Hepatocyte (in vitro differentiated cells): ENCODE results near the gene THOP1. TPM values are rescaled to one million over a fixed set of nuclear protein-coding genes. Genes with fewer than 3 reads are reported as not detected.

Experiments used
- DNase-seq: peaks from one replicate; pipeline ENCODE4 v3.0.0-alpha.2; 2016; ENCODE audit warnings: low spot score
- H2AFZ ChIP-seq: fragments of 200-600 bp; sonication (generic); 2 replicates; pipeline ENCODE4 v1.6.0; 2016; ENCODE audit warnings: antibody characterized with exemption, mild to moderate bottlenecking
- H3K27ac ChIP-seq: fragments of 200-600 bp; sonication (generic); 2 replicates; pipeline ENCODE4 v1.5.1; 2016; ENCODE audit warnings: mild to moderate bottlenecking
- H3K27me3 ChIP-seq: fragments of 200-600 bp; sonication (generic); 2 replicates; pipeline ENCODE4 v1.6.1; 2016
- H3K36me3 ChIP-seq: fragments of 200-600 bp; sonication (generic); replicated peaks from 2 replicates; pipeline ENCODE4 v1.5.1; 2016; ENCODE audit warnings: low read depth; ENCODE audit not compliant: insufficient read depth
- H3K4me1 ChIP-seq: fragments of 200-600 bp; sonication (generic); 2 replicates; pipeline ENCODE4 v1.5.1; 2016; ENCODE audit warnings: mild to moderate bottlenecking, moderate library complexity; ENCODE audit not compliant: insufficient read depth
- H3K4me2 ChIP-seq: fragments of 200-600 bp; sonication (generic); 2 replicates; pipeline ENCODE4 v1.6.0; 2016
- H3K4me3 ChIP-seq: fragments of 200-600 bp; sonication (generic); 2 replicates; pipeline ENCODE4 v1.5.1; 2016; ENCODE audit warnings: mild to moderate bottlenecking
- H3K79me2 ChIP-seq: fragments of 200-600 bp; sonication (generic); 2 replicates; pipeline ENCODE4 v1.6.0; 2017; ENCODE audit warnings: mild to moderate bottlenecking
- H3K9me2 ChIP-seq: fragments of 200-600 bp; sonication (generic); replicated peaks from 2 replicates; pipeline ENCODE4 v1.6.0; 2017; ENCODE audit warnings: mild to moderate bottlenecking; ENCODE audit not compliant: insufficient read depth
- H3K9me3 ChIP-seq: fragments of 200-600 bp; sonication (generic); 2 replicates; pipeline ENCODE4 v1.5.1; 2016; ENCODE audit warnings: low read depth, mild to moderate bottlenecking
- H4K20me1 ChIP-seq: fragments of 200-600 bp; sonication (generic); 2 replicates; pipeline ENCODE4 v1.6.0; 2016; ENCODE audit warnings: mild to moderate bottlenecking; ENCODE audit not compliant: insufficient read depth, poor library complexity, severe bottlenecking
- EZH2 ChIP-seq: fragments of 200-600 bp; sonication (generic); IDR thresholded peaks from 2 replicates; pipeline ENCODE4 v1.6.1; 2016; ENCODE audit warnings: antibody characterized with exemption, mild to moderate bottlenecking, borderline replicate concordance
- EZH2phosphoT487 ChIP-seq: fragments of 200-600 bp; sonication (generic); IDR thresholded peaks from one replicate; pipeline ENCODE4 v1.6.1; 2018; ENCODE audit warnings: antibody characterized with exemption, mild to moderate bottlenecking, low read depth, moderate library complexity; ENCODE audit not compliant: unreplicated experiment, severe bottlenecking
- WGBS: methylation state at CpG from one replicate; pipeline ENCODE4 v1.1.6; 2016; ENCODE audit warnings: low lambda C conversion rate; ENCODE audit errors: missing lambda C conversion rate; 5-methylcytosine and 5-hydroxymethylcytosine counted together
- polyA plus RNA-seq: library from polyadenylated mRNA; unstranded; fragments of >200 nt; fragmentation: Nextera tagmentation; extraction: Ambion mirVana; gene quantifications from 2 replicates; pipeline ENCODE4 v1.2.1, GENCODE V29; 2016
- total RNA-seq: library from RNA; depleted of rRNA; stranded (reverse); fragments of >200 nt; gene quantifications from 2 replicates; pipeline ENCODE4 v1.2.3, GENCODE V29; 2014
- TF ChIP-seq, protein P1 (sequence below): fragments of 200-600 bp; sonication (generic); IDR thresholded peaks from 2 replicates; pipeline ENCODE4 v1.5.1; 2016; ENCODE audit warnings: antibody characterized with exemption, mild to moderate bottlenecking; ENCODE audit not compliant: poor library complexity

Gene THOP1
- total and polyA plus RNA-seq, 2 experiments from 2014 or later = 61.4 to 64.3 TPM

DNA sequence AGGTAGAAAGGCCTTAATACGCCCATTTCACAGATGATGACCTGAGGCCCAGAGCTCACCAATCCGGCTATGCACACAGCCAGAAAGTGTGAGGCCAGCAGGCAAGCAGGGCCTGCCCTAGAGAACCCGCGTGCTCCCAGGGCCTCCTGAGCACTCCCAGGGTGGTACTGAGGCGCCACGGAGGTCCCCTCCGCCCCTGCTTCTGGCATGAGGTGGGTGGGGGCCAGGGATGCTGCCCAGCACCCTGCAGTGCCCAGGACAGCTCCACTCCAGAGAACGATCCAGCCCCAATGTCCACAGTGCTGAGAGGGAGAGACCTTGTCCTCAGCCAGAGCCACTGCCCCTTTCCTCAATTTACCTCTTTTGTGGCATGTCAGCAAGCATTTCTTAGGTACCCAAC lies 16.1 kb upstream of the THOP1 start:
- Histone ChIP-seq H3K4me1 (no peaks in the 10 kb centered on the region), H3K79me2 (peaks cover 46% of the 10 kb centered on the region), H3K27ac (no peak overlapping the region), H3K4me3 (no peak overlapping the region), H3K36me3 (no peaks in the 10 kb centered on the region), H3K9me2 (no peaks in the 10 kb centered on the region), H3K4me2 (no peak overlapping the region), H4K20me1 (peaks cover 35% of the 10 kb centered on the region), H2AFZ (no peak overlapping the region), H3K9me3 (no peaks in the 10 kb centered on the region), H3K27me3 (no peaks in the 10 kb centered on the region)
- DNase-seq = no peak
- TF ChIP-seq EZH2phosphoT487 (no peak), EZH2 (no peak)
- TF ChIP-seq, protein P1, sequence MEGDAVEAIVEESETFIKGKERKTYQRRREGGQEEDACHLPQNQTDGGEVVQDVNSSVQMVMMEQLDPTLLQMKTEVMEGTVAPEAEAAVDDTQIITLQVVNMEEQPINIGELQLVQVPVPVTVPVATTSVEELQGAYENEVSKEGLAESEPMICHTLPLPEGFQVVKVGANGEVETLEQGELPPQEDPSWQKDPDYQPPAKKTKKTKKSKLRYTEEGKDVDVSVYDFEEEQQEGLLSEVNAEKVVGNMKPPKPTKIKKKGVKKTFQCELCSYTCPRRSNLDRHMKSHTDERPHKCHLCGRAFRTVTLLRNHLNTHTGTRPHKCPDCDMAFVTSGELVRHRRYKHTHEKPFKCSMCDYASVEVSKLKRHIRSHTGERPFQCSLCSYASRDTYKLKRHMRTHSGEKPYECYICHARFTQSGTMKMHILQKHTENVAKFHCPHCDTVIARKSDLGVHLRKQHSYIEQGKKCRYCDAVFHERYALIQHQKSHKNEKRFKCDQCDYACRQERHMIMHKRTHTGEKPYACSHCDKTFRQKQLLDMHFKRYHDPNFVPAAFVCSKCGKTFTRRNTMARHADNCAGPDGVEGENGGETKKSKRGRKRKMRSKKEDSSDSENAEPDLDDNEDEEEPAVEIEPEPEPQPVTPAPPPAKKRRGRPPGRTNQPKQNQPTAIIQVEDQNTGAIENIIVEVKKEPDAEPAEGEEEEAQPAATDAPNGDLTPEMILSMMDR = no peak
- WGBS = 99% methylated on average over 8 of the region's 8 CpGs

DNA sequence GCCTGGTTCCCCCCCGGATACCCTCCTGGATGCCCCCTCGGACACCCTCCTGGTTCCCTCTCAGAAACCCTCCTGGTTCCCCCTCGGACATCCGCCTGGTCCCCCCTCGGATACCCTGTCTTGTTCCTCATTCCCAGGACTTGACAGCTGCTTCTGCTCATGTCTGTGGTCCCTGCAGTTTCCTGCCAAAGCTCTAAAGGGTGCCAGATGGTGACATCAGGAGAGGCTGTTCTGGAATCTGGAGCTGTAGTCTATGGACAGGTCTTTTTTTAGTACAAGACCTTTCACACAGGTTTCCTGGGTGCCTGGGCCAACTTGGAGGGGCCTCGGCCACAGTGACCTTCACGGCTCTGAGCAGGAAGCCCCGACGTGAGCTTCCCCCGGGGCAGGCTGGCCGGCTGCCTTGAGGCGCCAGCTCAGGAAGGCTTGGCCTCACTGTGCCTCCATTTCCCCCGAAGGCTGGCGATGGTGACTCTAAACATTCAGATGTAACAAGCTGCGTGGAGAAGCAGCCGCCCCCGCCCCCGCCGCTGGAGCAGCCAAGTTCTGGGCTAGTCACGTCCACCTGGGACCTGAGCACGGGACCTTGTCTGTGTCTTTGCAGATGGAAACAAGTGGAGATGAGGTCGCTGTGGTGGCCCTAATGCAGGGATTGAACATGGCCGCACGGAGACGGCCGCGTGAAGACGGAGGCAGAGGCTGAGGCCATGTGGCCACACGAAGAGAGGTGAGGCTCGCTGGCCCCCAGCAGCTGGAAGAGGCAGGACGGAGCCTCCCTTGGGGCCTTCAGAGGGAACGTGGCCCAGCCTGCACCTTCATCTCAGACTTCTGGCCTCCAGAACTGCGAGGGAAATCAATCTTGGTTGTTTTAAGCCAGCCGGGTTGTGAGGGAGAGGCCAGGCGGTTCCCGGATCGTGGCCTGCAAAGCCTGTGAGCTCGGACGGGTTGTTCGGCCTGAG lies 15.0 kb upstream of the THOP1 start:
- H3K9me2 ChIP-seq = no peaks in the 10 kb centered on the region
- H2AFZ ChIP-seq = no peak overlapping the region
- no peaks in the 10 kb centered on the region for H3K36me3 ChIP-seq
- no peaks in the 10 kb centered on the region for H3K4me1 ChIP-seq
- no peaks in the 10 kb centered on the region for H3K9me3 ChIP-seq
- peaks cover 57% of the 10 kb centered on the region for H3K79me2 ChIP-seq
- 90% methylated on average over 35 of the region's 40 CpGs for WGBS
- no peak overlapping the region for H3K4me2 ChIP-seq
- H3K27ac ChIP-seq = no peak overlapping the region
- peaks cover 46% of the 10 kb centered on the region for H4K20me1 ChIP-seq
- no peak for TF ChIP-seq EZH2phosphoT487
- TF ChIP-seq EZH2 = no peak
- TF ChIP-seq, protein P1 = no peak
- no peak for DNase-seq
- H3K27me3 ChIP-seq = no peaks in the 10 kb centered on the region
- H3K4me3 ChIP-seq = no peak overlapping the region

DNA sequence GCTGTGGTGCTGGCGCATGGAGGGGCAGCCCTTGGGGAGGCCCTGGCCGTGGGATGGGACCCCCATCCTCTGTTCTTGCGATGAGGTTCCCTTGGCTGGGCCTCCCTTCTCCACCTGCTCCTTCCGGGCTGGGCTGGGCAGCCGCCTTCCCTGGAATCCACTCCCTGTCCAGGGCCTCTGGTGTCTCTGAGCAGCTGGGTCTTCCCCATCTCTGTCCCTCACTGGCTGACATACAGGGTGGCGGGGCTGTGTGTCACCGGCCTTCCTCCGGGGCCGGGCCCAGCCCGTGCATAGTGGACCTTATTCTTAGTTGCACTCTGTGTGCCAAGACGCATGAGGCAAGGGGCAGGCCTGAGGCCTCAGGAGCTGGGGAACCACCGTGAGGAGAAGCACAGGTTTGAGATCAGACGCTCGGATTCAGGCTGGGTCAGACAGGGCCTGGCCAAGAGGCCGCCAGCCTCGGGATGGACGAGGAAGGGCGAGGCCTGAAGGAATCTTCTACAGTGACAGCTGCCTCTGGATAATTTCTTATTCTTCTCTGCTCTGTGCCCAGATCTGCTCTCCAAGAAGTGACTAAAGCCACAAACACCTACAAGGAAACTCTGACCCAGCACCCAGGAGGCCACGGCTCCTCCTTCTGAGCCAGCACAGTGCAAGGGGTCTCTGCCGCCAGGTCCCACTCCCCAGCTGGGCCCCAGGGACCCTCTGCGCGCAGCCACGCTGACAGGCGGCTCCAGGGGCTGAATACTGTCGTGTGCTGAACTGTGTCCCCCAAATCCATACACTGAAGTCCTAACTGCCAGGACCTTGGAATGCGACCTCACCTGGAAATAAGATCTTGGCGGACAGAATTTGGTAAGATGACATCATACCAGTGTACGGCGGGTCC lies 13.3 kb upstream of the THOP1 start:
- no peak overlapping the region for H3K27ac ChIP-seq
- no peaks in the 10 kb centered on the region for H3K4me1 ChIP-seq
- no peaks in the 10 kb centered on the region for H3K27me3 ChIP-seq
- H4K20me1 ChIP-seq = peaks cover 62% of the 10 kb centered on the region
- WGBS = 91% methylated on average over 29 of the region's 29 CpGs
- H3K4me2 ChIP-seq = no peak overlapping the region
- no peaks in the 10 kb centered on the region for H3K9me2 ChIP-seq
- H3K79me2 ChIP-seq = peaks cover 74% of the 10 kb centered on the region
- H3K36me3 ChIP-seq = no peaks in the 10 kb centered on the region
- DNase-seq = no peak
- H3K4me3 ChIP-seq = no peak overlapping the region
- no peak overlapping the region for H2AFZ ChIP-seq
- H3K9me3 ChIP-seq = no peaks in the 10 kb centered on the region
- TF ChIP-seq EZH2phosphoT487 (no peak), EZH2 (no peak)
- TF ChIP-seq, protein P1 = no peak
